Stimulated activated naive CD4-positive, alpha-beta T cell (primary cell): ENCODE results near the gene ASPDH.
"Not testable (repeated sequence)": the region's sequence is repeated elsewhere in the genome, so short reads cannot be mapped to it uniquely, and the experiment has no call there.

Experiments
- DNase-seq, 6 experiments: peaks; one replicate each; lab custom pipeline; 2025; lab: John Stamatoyannopoulos, UW

The ASPDH gene

DNA sequence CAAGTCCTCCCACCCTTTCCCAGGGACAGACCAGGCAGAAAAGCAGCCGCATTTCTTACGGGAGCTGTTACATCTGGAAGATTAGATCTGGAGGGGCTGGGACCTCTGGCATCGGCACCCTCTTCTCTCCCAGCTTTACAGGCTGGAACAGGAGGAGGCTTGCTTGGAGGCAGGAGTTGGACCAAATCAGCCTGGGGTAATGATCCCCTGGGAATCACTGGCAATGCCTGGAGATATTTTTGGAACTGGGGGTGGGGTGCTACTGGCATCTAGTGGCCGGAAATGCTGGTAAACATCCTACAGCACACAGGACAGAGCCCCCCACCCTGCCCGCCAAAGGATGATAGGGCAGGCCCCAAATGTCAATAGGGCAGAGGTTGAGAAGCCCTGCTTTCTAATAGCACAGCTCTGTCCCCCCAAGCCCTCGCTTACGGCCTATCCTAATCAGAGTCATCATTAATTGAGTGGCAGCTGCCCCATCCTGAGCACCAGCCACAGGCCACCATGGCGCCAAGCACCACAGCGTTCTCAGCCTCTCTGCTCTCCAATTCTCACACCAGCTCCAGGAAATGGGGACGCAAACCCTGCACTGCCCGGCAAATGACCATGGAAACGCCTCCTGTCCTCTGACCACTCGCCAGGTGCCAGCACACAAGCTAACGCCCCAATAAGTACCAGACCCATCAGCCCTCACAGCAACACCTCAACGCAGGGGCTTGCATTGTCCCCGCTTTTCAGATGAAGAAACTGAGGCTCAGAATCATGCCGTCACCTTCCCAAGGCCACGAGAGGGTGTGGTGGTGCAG is 33.9 kb upstream of the ASPDH start:
- DNase-seq: no peak

DNA sequence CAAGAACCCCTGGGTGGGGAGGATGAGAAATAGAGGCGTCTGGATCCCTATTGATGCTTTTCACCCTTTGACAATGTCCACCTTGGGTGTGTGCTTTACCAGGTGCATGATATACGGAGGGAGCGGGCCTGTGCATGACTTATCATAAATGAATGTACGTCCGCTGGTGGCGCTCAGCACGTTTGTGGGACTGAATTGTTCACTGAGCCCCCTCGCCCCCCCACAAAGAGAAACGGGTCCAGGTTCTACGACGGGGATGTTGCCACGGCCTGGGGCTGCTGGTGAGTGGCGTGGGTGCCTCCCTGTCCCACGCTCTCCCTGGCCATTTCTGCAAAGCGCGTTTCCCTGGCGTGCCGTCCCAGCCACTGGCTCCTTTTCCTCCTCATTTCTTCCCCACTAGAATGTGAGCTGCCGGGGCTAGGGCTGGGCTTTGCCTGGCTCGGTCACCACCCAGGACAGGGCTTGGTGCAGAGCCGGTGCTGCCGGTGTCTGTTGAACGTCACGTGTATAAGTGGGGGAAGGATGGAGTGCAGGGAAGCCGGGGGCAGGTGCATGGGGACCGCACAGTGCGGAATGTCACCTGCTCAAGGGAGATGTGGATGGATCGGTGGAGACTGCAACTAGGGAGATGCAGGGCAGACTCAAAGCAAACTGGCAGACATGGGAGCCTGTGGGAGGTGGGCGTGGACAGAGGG is 33.0 kb upstream of the ASPDH start:
- no peak for DNase-seq

DNA sequence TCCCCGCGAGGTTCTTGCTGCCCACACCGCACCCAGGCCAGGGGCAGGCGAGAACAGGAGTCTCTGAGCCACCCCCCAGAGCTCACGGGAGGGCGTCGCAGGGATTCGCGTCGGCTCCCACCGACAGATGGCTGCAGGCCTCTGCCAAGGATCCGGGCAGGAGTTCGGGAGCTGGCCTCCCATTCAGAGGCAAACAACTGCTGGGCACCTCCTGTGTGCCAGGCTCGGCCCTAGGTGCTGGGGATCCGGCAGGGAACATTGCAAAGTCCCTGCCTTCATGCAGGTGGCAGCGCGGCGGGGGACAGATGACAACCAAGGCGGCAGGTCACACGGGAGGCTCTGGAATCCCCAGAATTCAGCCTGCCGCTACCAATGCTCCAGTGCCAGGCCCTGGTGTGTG is 29.2 kb upstream of the ASPDH start:
- no peak for DNase-seq

DNA sequence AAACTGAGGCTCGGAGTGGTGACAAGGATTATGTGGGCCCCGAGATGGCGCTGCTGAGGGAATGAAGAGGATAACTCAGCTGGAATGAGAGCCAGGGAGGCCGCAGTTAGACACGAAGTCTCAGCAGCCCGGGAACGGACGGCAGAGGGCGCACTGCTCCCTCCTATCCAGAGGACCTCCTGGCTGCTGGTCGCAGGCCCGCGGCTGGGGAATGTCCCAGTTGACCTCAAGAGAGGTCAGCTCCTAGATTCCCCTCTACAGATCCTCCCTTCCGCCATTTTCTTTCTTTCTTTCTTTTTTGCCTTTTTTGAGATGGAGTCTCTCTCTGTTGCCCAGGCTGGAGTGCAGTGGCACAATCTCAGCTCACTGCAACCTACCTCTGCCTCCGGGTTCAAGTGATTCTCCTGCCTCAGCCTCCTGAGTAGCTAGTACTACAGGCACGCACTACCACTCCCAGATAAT is 24.1 kb upstream of the ASPDH start:
- DNase-seq: peak in 5 of 6 experiments; percentile 31 to 39 (median 36)

DNA sequence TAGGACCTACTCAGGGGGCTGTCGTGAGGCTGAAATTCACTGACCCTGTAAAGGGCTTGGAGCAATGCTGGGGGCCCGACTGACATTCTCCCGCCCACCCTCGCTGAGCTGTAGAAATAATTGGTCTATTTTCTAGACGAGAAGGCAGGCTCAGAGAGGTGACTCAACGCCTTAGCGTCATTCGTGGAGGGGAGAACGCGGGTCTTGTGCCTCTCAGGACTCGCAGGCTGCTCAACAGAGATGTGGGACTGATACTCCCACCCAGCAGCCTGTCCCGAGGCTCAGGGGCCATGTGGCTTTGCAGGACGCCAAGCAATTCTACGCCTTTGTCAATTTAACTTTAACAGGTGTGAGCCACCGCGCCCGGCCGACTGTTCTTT is 23.6 kb upstream of the ASPDH start:
- DNase-seq: no peak

DNA sequence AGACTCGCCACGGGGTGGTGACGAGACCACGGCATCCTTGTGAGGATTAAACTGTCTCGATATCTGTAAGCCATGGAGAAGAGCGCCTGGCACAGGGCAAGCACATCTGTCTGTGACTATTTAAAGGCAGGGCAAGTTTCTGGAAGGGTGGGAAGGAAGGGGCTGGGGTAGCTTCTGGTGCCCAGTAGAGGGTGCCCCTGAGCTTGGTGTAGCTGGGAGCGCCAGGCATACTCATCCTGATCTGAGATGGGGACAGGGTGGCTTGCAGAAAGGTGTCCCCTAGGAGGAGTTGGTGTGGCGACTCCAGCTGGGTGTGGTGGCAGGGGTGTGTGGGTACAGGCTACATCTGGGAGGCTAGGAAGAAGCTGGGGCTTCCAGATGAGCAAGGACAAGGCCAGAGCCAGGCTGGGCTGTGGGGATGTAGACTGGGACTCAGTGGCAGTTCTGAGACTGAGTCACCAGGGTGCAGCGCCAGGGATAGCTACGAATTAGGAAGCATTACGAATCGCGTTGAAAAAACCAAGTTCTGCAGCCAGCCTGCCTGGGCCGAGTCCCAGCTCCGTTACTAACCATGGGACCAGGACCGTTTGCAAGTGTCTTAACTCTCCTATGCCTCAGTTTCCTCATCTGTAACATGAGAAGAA is 23.1 kb upstream of the ASPDH start:
- no peak for DNase-seq

DNA sequence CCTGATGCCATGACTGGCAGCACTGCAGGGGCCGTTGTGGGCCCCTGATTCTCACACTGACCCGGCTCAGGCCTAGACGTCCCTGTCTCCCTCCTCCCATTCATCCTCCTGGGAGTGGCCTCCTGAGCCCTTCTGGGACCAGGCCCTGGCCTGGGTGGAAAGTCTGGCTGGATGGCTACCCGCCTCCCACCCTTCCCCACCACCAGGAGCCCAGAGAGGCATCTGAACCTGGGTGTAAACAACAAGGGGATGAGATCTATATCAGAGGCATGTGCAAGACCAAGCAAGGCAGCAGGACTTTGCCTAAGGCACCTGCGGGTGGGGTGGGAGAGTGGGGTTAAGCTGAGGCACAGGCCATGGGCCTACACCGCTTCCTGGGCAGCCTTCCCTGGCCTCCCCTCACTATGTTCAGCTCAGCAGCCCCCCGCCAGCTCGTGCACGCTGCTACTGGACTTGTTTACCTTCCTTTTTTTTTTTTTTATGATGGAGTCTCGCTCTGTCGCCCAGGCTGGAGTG is 22.0 kb upstream of the ASPDH start:
- DNase-seq: no peak

DNA sequence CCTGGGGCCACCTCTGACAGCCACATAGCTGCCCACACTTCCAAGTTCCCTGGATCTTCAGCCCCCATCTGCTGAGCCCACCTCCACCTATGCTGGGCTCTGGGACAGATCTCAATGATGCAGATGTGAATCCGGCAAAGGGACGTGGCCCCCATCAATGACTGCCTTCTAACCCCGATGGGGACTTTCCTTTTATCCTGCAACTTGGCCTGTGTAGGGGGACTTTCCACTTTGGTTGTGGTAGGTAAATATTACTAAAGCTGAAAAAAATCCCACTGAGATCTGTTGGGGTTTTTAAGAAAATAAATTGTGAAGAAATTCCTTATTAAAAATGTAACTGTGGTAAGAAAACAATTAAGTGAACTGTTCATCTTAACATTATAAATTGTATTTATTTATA is 20.8 kb upstream of the ASPDH start:
- DNase-seq: no peak

DNA sequence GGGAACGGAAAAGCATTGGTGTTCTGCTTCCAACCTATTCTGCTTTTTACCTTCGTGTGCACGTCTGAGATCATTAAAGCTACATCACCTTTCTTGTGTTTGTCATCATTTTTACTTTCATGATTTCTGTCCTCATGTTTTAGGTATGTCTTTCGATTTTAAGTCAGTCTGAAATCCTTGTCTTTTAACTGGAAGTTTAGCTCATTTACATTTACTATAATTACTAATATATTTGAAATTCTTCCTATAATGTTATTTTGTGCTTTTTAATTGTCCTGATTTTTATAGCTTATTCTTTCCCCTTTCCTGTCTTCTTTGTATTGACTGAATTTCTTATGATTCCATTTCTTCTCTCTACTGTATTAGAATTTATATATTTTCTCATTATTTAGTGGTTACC is 19.2 kb upstream of the ASPDH start:
- no peak for DNase-seq

DNA sequence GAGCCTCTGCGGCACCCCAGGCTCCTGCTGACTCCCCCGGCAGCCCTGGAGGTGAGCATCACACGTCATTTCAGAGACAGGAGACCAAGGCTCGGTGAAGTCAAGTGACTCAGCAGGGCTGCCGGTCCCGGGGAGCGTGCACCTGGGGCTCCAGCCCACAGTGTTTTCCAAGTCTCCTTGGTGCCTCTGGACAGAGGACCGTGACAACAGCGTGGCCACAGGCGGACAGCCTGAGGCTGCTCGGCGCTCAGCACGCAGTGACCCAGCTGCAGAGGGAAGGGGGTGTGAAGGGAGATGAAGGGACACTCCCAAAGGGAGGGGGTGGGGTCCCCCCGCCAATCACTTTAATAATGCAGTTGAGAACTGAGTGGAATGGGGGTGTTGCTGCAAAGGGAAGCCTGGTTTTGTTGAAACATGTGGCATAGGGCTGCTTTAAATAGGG is 17.5 kb upstream of the ASPDH start:
- DNase-seq: no peak

DNA sequence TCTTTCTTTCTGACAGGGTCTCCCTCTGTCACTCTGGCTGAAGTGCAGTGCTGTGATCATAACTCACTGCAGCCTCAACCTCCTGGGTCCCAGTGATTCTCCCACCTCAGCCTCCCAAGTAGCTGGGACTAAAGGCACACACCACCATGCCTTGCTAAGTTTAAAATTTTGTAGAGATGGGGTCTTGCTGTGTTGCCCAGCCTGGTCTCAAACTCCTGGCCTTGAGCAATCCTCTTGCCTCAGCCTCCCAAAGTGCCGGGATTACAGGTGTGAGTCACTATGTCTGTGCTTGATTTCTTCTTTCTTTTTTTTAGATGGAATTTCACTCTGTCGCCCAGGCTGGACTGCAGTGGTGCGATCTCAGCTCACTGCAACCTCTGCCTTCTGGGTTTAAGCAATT is 14.3 kb upstream of the ASPDH start:
- not testable (repeated sequence) for DNase-seq

DNA sequence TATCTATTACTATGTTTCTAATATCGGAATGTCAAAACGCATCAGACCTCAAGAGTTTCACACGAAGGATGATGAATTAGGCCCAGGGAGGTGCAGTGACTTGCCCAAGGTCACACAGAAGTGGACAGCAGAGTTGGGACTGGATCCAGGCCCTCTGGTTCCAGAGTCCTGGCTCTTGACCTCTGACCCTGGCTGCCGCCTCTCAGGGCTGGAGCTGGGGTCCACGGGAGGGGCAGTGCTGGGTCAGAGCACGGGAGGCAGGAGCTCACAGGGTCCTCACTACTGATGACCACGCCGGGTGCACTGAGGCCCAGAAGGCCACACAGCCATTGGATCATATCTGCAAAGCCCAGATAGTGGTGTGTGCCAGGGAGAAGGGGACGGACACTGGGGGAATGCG is 9.2 kb upstream of the ASPDH start:
- no peak for DNase-seq

DNA sequence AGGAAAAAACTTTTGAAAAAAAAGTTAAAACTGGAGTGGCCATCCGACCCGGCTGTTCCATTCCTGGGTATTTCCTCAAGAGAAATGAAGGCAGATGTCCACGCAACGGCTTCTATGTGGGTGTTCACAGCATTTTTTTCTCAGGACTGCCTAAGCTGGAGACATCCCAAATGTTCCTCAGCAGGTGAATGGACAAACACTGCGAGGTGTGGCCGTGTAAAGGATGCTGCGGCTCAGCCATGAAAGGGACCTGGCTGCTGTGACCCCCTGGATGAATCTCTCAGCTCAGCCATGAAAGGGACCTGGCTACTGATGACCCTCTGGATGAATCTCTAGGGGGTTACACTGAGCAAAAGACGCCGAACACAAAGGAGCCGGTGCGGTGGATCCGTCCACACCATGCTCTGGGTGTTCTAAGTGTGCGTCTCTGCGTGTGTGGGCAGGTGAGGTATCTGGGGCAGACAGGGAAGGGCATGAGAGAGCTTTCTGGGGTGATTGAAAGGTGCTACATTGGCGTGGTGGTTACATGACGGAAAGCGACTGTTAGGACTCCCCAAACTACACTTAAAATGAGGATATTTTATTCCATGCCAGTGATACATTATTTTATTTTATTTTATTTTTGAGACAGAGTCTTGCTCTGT is 7.2 kb upstream of the ASPDH start:
- DNase-seq: no peak

DNA sequence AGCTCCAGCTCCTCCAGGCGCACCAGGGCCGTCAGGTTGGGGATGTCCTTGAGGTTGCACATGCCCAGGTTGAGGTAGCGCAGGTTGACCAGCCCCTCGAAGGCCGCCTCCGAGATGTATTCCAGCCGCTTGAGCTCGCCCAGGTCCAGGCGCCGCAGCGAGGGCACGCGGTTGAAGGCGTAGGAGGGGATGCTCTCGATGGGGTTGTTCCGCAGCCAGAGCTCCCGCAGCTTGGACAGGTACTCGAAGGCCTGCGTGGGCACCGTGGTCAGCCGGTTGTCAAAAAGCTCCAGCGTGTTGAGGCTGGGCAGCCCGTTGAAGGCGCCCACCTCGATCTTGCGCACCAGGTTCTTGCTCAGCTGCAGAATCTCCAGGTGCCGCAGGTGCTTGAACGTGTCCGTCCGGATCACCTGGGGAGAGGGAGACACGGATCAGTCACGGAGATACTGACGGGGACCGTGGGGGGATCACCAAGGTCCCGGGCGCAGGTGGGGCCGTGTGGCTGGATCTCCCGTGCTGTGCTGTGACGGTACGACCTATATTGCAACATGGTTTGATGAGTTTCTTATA is 5.4 kb upstream of the ASPDH start:
- DNase-seq: no peak

DNA sequence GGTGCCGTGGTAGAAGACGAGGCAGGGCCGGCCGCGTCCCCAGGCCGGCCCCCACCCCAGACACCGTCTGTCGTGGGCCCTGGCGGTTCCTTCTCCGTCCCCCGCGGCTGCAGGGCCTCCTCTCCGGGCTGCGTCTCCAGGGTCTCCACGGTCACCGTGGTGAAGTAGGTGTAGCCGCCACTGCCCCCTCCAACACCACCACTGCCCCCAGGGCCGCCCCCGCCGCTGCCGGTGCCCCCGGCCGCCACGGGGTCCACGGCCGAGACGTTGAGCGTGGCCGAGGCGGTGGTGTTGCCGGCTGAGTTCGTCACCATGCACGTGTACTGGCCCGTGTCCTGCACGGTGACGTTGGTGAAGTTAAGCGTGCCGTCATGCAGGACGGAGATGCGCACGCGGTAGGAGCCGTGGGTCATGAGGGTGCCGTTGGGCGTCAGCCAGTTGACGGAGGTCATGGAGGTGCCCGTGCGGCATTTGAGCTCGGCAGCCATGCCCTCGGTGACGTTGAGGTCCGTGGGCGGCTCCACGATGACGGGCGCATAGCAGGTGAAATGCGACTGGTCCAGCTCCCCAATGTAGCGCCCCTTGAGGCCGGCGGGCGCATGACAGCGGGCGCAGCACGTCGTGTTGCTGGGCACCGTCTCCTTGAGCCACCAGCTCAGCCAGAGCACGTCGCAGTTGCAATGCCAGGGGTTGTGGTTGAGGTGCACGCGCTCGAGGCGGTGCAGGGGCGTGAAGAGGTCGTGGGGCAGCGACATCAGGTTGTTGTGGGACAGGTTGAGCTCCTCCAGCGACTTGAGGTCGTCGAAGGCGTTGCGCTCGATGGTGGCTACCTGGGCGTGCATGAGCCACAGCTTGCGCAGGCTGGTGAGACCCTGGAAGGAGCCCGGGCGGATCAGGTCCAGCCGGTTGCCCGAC is 4.6 kb upstream of the ASPDH start:
- no peak for DNase-seq

DNA sequence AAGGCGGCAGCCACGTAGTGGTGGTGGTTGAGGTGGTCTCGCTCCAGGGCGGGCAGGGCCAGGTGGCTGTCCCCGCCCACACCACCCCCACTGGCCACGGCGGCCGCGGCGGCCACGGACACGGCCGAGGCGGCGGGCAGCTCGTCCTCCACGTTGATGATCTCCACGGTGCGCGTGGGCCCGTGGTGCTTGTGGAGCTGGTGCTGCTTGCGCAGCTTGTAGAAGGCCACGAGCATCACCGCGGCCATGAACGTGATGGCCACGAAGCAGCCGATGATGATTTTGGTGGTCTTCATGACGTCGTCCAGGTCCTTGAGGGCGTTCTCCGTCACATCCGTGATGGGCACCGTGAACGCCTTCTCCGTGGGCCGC is 4.0 kb upstream of the ASPDH start:
- DNase-seq: no peak

DNA sequence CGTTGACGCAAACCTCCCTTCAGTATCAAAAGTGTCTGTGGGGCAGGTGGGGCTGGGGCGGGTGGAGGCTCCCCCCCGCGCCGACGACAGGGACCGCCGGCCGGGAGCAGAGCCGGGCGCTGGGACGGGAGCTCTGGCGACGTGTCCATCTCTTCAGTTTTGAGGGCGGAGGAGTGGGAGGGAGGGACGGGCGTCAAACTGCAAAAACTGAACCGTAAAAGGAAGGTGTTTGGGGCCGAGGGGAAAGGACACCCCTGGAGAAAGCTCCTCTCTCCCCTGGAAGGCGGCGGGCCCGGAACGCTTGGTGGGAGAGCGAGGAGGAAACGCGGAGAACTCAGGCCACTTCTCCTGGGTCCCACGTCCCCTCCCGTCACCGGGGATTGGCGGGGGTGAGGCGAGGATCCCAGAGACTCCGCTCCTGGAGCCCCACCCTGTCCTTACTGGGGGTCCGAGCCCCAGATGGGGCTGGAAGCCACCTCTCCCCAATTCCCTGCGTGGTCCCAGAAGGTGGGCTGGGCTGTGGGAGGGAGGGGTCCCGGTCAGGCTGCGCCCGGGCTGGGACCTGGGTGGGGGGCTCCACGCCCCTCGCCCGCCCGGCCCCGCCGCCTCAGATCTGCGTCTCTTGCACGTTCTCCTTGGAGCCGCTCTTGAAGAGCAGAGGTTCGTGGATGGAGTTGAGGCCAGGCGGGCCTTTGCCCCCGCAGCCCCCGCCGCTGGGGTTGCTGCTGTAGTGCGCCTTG is 3.4 kb upstream of the ASPDH start:
- DNase-seq: no peak

DNA sequence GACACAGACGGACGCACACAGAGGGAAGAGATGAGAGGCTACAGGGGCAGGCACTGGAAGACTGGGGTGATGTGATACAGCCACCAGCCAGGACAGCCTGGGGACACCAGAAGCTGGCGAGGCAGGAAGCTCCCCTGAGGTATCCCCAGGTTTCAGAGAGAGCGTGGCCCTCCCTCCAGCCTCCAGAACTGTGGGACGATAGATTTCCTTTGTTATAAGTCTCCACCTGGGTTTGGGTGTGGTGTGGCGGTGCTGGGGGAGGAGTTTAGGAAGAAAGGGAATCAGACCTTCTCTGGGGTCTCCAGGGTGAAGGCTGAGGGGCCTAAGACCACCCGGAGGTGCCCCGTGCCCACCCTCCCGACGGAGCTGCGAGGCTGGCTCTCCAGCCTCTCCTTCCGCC is 2.7 kb upstream of the ASPDH start:
- no peak for DNase-seq

DNA sequence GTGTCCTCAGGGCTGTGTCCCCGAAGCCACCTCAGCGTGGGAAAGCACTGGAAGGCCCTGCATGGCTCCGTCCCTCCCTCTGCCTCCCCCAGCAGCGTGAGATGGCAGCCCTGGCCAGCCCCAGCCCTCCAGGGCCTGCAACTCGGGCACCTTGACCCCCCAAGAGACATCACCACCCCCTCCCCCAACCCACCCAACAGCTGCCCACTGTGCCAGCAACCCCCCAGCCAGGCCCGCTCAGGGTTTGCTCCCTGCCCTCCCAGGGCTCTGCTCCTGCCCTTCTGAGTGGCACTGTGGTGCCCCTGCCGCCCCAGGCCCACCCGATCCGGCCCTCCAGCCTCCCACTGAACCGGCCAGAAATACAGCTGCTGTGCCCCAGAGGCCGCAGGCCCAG is 1.5 kb upstream of the ASPDH start:
- no peak for DNase-seq
